Liver (tissue), 9 donors: ENCODE measurements around the gene RUSC1. TPM values are rescaled to one million over a fixed set of nuclear protein-coding genes. Genes with fewer than 3 reads are reported as not detected.

ENCODE experiments used
- DNase-seq: peaks from one replicate; pipeline ENCODE4 v3.0.0-alpha.2; 2017; ENCODE audit warnings: low spot score
- H3K27ac ChIP-seq, 2 donors: one replicate each; pipeline ENCODE4 v1.7.0; 2013; ENCODE audit warnings: inconsistent platforms in 2 of 2, low read length in 2 of 2, control low read depth in 1 of 2, low read depth in 1 of 2, mild to moderate bottlenecking in 1 of 2
- H3K27me3 ChIP-seq, 4 donors: one replicate each; pipeline versions ENCODE4 v1.6.1 to v1.7.0; 2013; ENCODE audit warnings: low read length in 3 of 4, inconsistent platforms in 1 of 4, mild to moderate bottlenecking in 1 of 4, moderate library complexity in 1 of 4; ENCODE audit not compliant: control insufficient read depth in 4 of 4, insufficient read depth in 4 of 4
- H3K36me3 ChIP-seq, 4 donors: one replicate each; pipeline versions ENCODE4 v1.6.1 to v1.7.0; 2013; ENCODE audit warnings: low read length in 3 of 4, mild to moderate bottlenecking in 3 of 4, low read depth in 1 of 4, moderate library complexity in 1 of 4; ENCODE audit not compliant: control insufficient read depth in 4 of 4, insufficient read depth in 3 of 4
- H3K4me1 ChIP-seq, 4 donors: one replicate each; pipeline versions ENCODE4 v1.6.1 to v1.7.0; 2013; ENCODE audit warnings: low read length in 3 of 4, mild to moderate bottlenecking in 3 of 4, moderate library complexity in 1 of 4; ENCODE audit not compliant: control insufficient read depth in 4 of 4, insufficient read depth in 4 of 4
- H3K4me3 ChIP-seq, 3 donors: one replicate each; pipeline versions ENCODE4 v1.6.1 to v1.7.0; 2013; ENCODE audit warnings: low read length in 3 of 3, control low read depth in 1 of 3, low read depth in 1 of 3, mild to moderate bottlenecking in 1 of 3
- H3K9ac ChIP-seq, 2 donors: one replicate each; pipeline ENCODE4 v1.7.0; 2013; ENCODE audit warnings: low read length in 2 of 2, mild to moderate bottlenecking in 2 of 2, moderate library complexity in 2 of 2, control low read depth in 1 of 2, low read depth in 1 of 2
- H3K9me3 ChIP-seq, 4 donors: one replicate each; pipeline versions ENCODE4 v1.6.1 to v1.7.0; 2013; ENCODE audit warnings: low read length in 3 of 4; ENCODE audit not compliant: control insufficient read depth in 4 of 4
- CTCF ChIP-seq: fragments of 150-350 bp; IDR thresholded peaks from 2 replicates; pipeline ENCODE4 v1.5.1; 2017; ENCODE audit warnings: improper control_type of control experiment, low read depth, low read length; ENCODE audit not compliant: missing input control
- EGR1 ChIP-seq, 2 donors: IDR thresholded peaks; 2 replicates each; pipeline ENCODE4 v1.6.1; 2016 to 2018; ENCODE audit warnings: antibody characterized with exemption in 2 of 2, low read depth in 2 of 2
- FOXA1 ChIP-seq: IDR thresholded peaks from 2 replicates; pipeline ENCODE4 v1.6.1; 2016; ENCODE audit warnings: antibody characterized with exemption
- GABPA ChIP-seq, 2 donors: IDR thresholded peaks in 1 of 2; conservative IDR thresholded peaks in 1 of 2; 2 replicates each; pipeline ENCODE4 v1.6.1; 2016; ENCODE audit warnings: antibody characterized with exemption in 2 of 2, mild to moderate bottlenecking in 1 of 2, moderate library complexity in 1 of 2
- HNF4A ChIP-seq, 2 donors: conservative IDR thresholded peaks; 2 replicates each; pipeline ENCODE4 v1.6.1; 2016; ENCODE audit warnings: antibody characterized with exemption in 2 of 2, mild to moderate bottlenecking in 2 of 2
- HNF4G ChIP-seq: IDR thresholded peaks from 2 replicates; pipeline ENCODE4 v1.6.1; 2016; ENCODE audit warnings: antibody characterized with exemption
- JUND ChIP-seq, 2 donors: IDR thresholded peaks; 2 replicates each; pipeline ENCODE4 v1.6.1; 2016; ENCODE audit warnings: antibody characterized with exemption in 2 of 2
- MAX ChIP-seq: IDR thresholded peaks from 2 replicates; pipeline ENCODE4 v1.6.1; 2016; ENCODE audit warnings: antibody characterized with exemption
- NR2F2 ChIP-seq: IDR thresholded peaks from 2 replicates; pipeline ENCODE4 v1.6.1; 2016; ENCODE audit warnings: antibody characterized with exemption
- RAD21 ChIP-seq, 2 donors: IDR thresholded peaks; 2 replicates each; pipeline ENCODE4 v1.6.1; 2016; ENCODE audit warnings: antibody characterized with exemption in 2 of 2, mild to moderate bottlenecking in 2 of 2
- REST ChIP-seq: IDR thresholded peaks from 2 replicates; pipeline ENCODE4 v1.6.1; 2016; ENCODE audit warnings: antibody characterized with exemption, mild to moderate bottlenecking
- RXRA ChIP-seq, 2 donors: IDR thresholded peaks; 2 replicates each; pipeline ENCODE4 v1.6.1; 2017 to 2018; ENCODE audit warnings: antibody characterized with exemption in 2 of 2, mild to moderate bottlenecking in 1 of 2
- SP1 ChIP-seq: IDR thresholded peaks from 2 replicates; pipeline ENCODE4 v1.6.1; 2018; ENCODE audit warnings: antibody characterized with exemption, mild to moderate bottlenecking
- TAF1 ChIP-seq: conservative IDR thresholded peaks from 2 replicates; pipeline ENCODE4 v1.6.1; 2016; ENCODE audit warnings: antibody characterized with exemption, mild to moderate bottlenecking
- ZBTB33 ChIP-seq: IDR thresholded peaks from 2 replicates; pipeline ENCODE4 v1.6.1; 2016; ENCODE audit warnings: antibody characterized with exemption
- WGBS: extraction: QIAGEN DNeasy Blood & Tissue Kit; methylation state at CpG from one replicate; pipeline ENCODE4 v1.1.7; 2013; 5-methylcytosine and 5-hydroxymethylcytosine counted together
- polyA plus RNA-seq, 2 donors: library from polyadenylated mRNA; stranded (reverse) in 1 of 2; unstranded in 1 of 2; fragments of 200-250 nt in 1 of 2; fragments of >200 nt in 1 of 2; fragmentation: Nextera tagmentation in 1 of 2; extraction: Ambion mirVana in 1 of 2; gene quantifications; one replicate each; pipeline versions ENCODE4 v1.2.1 to v1.2.3, GENCODE V29; 2013 to 2015
- total RNA-seq, 2 donors: library from RNA; depleted of rRNA; stranded (reverse); fragments of >200 nt; gene quantifications; one replicate each; pipeline ENCODE4 v1.2.3, GENCODE V29; 2014
- donor health status: healthy.
- donor health status: healthy.
- donor health status: healthy.
- donor health status: healthy.
- donor health status: healthy.

The RUSC1 gene
- total and polyA plus RNA-seq, 4 donors: 3.9 to 6.7 (median 5.7) TPM

GRCh38 chr1:155352631-155353030 lies 31.9 kb downstream of the RUSC1 start:
- no peak for DNase-seq
- TF ChIP-seq FOXA1: no peak
- TF ChIP-seq RAD21 (IDR thresholded peaks at IDR 0.05): no peak
- Histone ChIP-seq H3K9ac (no peak overlapping the region), H3K4me1 (no peaks in the 10 kb centered on the region), H3K27me3 (no peaks in the 10 kb centered on the region), H3K9me3 (no peaks in the 10 kb centered on the region), H3K36me3 (peaks cover 12 to 71% (median 56%) of the 10 kb centered on the region in 4 donors), H3K27ac (no peak overlapping the region), H3K4me3 (no peak overlapping the region)
- WGBS: 95% methylated on average over 6 of the region's 6 CpGs

- no peak for TF ChIP-seq RAD21 (IDR thresholded peaks at IDR 0.05)
- TF ChIP-seq FOXA1: no peak
- no peak for TF ChIP-seq EGR1 (IDR thresholded peaks at IDR 0.05; ENCODE audit: low read depth in 2 of 2)
- TF ChIP-seq RXRA (IDR thresholded peaks at IDR 0.05): no peak
- no peak for TF ChIP-seq MAX
- TF ChIP-seq JUND (IDR thresholded peaks at IDR 0.05): no peak
- no peak for TF ChIP-seq SP1
- no peak for TF ChIP-seq ZBTB33
- TF ChIP-seq HNF4G: no peak
- TF ChIP-seq CTCF: no peak
- Histone ChIP-seq H3K27ac (no peak overlapping the region), H3K9ac (no peak overlapping the region), H3K27me3 (no peaks in the 10 kb centered on the region), H3K4me1 (no peaks in the 10 kb centered on the region), H3K9me3 (no peaks in the 10 kb centered on the region), H3K4me3 (no peak overlapping the region), H3K36me3 (peaks cover 16 to 37% (median 29%) of the 10 kb centered on the region in 4 donors)
- 94% methylated on average over 1 of the region's 1 CpG for WGBS
- DNase-seq: no peak
Measured at GRCh38 chr1:155360051-155360450, 39.4 kb downstream of the RUSC1 start.

- no peak overlapping the region for H3K9ac ChIP-seq
- no peaks in the 10 kb centered on the region for H3K9me3 ChIP-seq
- TF ChIP-seq REST (no peak), RAD21 (IDR thresholded peaks at IDR 0.05) (no peak), RXRA (IDR thresholded peaks at IDR 0.05) (no peak), HNF4A (conservative IDR thresholded peaks at IDR 0.05) (no peak), TAF1 (no peak), NR2F2 (no peak), ZBTB33 (no peak), GABPA (IDR thresholded peaks at IDR 0.05 in 1 of 2, conservative IDR thresholded peaks at IDR 0.05 in 1 of 2) (no peak), HNF4G (no peak)
- H3K4me3 ChIP-seq: no peak overlapping the region
- no peaks in the 10 kb centered on the region for H3K4me1 ChIP-seq
- 77% methylated on average over 3 of the region's 3 CpGs for WGBS
- H3K27me3 ChIP-seq: no peaks in the 10 kb centered on the region
- no peak for DNase-seq
- H3K27ac ChIP-seq: no peak overlapping the region
- peaks cover 8 to 47% (median 34%) of the 10 kb centered on the region in 4 donors for H3K36me3 ChIP-seq
Measured at GRCh38 chr1:155379180-155379579, 58.5 kb downstream of the RUSC1 start.
